IPS-11a (cell line): Measurements from ENCODE around the gene MYH6.
"Not testable (repeated sequence)": the region's sequence is repeated elsewhere in the genome, so short reads cannot be mapped to it uniquely, and the experiment has no call there.

Experiments
- H3K4me3 ChIP-seq: one replicate; pipeline ENCODE4 v1.5.1; 2013; ENCODE audit warnings: low read depth, low read length, control low read depth

Gene MYH6

DNA sequence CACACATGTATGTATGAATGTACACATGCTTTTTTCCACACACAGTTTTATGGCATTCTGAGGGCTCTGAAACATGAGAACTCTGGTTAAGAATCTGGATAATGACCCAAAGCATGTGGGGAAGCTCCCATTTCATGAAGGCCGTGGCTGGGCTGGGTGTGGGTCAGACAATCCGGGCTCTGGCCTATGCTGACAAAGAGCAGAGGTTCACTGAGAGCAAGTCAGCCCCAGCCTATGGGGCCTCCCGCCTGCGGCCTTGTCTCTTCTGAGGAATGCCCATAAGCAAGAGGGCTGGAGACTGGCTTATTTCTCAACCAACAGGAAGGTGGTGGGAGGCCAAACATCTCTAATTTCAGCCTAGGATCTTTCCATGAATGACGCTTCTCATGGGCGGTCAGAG lies 8.5 kb downstream of the MYH6 start:
- H3K4me3 ChIP-seq: no peak overlapping the region

DNA sequence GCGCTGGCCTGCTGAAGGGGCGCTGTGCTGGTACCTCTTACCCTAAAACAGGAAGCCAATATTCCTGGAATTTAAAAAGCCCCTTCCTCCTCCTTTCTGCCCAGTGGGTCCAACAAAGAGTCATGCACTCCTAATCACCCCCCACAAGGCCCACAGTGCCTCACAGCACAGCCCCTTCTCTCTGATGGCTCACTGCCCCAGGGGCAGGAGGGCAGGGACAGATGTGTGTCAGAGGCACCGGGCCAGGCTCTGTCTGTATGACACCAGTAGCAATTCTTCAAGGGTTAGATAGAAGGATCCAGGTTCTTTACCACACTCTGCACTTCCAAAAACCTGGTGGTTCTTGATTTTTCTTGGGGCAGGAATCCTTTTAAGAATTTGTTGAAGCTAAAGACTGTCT lies 8.9 kb downstream of the MYH6 start:
- no peak overlapping the region for H3K4me3 ChIP-seq

DNA sequence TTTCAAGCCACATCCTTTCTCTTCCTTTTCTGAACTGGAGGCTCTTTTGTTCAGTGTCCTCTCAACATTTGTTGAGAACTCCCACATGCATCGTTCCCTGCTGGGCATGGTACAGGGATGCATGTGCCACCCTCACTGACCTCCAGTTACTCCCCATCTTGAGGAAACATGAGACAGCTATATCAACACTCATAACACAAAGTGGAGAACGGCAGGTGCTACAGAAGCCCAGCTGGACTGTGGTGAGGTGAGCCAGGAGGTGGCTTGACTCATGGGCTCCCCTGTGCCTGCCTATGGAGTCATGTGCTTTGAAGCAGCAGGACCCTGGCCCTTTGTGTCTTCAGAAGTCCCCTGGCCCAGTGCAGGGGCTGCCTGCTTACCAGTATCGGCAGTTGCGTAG lies 9.7 kb downstream of the MYH6 start:
- H3K4me3 ChIP-seq: no peak overlapping the region

DNA sequence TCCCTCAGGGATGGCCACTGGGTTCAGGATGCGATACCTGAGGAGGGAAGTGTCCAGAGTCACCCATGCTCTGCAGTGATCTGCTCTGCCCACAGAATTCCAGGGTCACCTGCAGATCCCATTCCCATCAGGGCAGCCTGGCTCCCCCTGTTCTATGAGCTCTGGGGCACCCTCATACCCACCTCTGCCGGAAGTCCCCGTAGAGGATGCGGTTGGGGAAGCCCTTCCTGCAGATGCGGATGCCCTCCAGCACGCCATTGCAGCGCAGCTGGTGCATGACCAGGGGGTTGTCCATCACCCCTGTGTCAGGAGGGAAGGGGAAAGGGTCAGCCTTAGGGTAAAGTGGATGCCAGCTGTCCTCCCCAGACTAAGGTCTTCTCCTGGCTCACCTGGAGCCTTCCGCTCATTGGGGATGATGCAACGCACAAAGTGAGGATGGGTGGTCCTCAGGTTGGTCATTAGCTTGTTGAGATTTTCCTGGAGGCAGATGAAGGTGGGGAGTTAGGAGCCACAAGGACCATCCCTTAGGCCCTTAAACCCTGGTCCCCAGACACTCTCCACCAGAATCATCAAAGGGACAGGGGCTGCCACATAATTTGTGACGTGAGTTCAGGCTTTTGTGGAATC lies 11.2 kb downstream of the MYH6 start:
- no peak overlapping the region for H3K4me3 ChIP-seq

DNA sequence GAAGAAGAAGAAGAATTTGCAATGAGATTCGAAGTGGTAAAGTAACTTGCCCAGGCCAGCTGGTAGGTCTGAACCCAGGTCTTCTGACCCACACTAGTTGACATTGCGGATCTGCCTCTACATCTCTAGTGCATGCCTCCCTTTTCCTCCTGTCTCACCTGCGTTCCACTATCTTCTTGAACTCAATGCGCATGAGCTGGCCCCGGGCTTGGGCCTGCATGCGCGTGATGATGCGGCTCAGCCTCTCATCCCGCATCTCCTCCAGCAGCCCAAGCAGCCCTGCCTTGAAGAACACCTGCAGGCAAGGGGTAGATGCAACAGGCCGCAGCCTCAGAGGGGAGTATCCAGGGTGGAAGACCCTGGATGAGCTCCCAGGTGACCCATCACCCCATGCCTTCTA lies 11.9 kb downstream of the MYH6 start:
- no peak overlapping the region for H3K4me3 ChIP-seq

DNA sequence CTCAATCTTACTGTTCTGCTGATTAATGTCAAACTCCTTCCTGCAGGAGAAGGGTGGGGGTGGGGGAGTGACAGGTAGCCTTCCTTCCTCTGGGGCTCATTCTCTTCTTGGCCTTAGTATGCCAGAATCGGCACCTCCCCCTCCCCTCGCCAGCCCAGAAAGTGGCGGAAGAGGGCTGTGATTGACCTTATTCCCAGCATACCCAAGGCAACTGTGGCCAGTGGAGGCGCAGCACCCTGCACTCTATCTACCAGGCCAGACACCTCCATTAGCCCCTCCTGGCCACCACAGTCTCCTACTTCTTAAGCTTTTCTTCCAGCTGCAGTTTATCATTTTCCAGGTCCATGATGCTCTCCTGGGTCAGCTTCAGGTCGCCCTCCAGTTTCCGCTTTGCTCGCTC lies 15.5 kb downstream of the MYH6 start:
- H3K4me3 ChIP-seq: no peak overlapping the region

DNA sequence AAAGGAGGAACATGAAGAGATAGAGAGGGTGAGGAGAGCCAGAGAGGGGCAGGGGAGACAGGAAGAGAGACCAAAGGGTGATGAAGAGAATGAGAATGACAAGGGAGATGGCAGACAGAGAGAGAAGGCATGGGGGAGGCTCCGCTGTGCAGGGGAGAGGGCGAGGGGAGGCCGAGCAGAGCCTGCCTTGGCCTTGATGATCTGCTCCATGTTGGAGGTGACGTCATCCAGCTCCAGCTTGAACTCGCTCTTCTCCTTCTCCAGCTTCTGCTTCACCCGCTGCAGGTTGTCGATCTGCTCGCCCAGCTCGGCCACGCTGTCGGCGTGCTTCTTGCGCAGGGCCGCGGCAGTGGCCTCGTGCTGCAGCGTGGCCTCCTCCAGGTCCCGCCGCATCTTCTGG lies 18.2 kb downstream of the MYH6 start:
- not testable (repeated sequence) for H3K4me3 ChIP-seq

DNA sequence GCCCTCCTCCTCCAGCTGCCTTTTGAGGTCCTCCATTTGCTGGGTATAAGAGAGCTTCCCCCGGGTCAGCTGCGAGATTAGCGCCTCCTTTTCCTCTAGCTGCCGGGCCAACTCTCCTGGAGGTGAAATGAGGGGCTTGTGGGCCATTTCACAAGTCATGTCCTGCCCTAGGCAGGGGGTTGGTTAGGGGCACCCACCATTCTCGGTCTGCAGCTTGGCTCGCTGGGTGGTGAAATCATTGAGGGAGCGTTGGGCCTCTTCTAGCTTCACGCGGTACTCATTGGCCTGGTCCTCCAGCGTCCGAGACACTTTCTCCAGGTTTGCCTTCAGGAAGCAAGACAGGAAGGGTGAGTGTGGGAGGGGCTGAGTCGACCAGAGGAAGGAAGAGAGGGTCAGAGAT lies 18.7 kb downstream of the MYH6 start:
- H3K4me3 ChIP-seq: no peak overlapping the region

DNA sequence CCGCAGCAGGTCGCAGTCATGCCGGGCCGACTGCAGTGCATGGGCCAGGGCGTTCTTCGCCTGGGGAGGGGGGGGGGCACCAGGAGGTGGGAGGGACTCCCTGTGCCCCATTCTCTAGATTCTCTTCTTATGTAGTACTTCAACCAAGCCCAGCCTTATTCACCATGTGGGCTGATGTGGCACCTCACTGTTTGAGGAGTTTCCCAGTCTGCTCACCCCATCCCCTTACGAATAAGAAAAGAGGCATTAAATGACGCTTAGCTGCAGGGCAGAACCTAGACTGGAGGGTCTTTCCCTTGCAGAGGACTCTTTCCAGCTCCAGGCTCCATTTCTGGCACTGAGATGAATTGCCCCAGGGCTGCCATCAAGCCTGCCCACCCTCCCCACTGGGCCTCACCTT lies 19.1 kb downstream of the MYH6 start:
- H3K4me3 ChIP-seq: no peak overlapping the region

DNA sequence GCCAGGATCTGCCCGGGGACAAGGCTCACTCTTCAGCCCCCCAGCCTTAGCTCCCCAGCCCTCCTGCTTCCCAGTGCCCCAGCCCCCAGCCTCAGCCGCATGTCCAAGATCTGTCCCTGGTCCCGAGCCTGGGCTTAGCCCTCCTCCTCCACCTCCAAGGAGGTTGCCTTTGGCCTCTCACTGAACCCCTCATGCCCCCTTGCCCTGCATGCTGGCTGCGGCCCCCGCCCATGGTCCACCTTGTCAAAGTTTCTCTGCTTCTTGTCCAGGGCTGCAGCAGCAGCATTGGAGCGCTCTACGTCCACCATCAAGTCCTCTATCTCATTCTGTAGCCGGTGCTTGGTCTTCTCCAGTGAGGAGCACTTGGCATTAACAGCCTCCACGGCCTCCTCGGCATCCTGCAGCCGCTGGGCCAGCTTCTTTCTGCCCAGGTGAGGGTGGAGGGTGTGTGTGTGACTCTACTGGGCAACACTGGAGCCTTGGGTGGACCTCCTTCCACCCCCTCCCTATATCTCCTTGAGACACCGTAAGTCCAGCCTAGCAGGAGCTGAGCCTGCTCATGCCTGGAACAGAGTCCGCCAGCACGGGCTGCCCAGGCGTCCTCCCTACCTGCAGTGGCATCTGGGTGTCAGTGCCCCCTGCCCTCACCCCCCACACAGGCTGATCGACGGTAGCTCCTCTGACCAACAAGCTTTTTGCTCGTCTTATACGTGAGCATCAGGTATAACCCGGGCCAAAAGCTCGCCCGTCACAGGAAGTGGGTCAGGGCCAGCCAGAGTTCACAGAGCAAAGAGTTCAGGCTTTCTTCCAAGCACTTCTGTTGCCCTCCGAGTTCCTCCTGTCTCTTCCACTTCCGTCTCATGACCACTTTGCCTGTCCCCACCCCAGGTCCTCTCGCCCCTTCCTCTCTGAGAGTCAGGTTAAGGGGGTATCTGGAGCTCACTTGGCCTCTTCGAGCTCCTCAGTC lies 19.9 kb downstream of the MYH6 start:
- no peak overlapping the region for H3K4me3 ChIP-seq

DNA sequence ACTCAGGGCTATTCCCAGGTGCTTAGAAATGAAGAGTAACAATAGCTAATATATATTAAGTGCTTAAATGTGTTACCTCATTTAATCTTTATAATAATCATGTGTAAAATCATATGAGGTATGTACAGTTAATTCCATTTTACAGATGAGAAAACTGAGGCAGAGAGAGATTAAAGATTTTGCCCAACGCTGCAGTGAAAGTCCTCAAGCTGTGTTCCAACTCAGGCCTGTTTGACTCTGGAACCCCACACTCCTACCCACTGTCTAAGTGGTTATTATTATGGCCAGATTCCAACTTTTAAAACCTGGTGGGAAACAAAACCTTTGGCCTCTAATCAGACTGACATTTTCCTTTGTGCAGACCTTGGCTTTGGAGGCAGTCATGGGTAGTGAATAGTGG lies 21.1 kb downstream of the MYH6 start:
- H3K4me3 ChIP-seq: no peak overlapping the region

DNA sequence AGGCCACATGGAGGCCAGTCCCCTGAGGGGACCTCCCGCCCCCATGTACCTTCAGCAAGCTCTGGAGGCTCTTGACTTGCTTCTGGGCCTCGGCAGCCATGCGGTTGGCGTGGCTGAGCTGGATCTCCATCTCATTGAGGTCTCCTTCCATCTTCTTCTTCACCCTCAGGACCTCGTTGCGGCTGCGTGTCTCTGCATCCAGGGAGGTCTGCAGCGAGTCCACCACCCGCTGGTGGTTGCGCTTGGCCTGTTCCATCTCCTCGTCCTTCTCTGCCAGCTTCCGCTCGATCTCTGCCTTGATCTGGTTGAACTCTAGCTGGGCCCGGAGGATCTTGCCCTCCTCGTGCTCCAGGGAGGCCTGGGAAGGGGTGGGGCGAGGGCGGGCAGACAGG lies 21.8 kb downstream of the MYH6 start:
- H3K4me3 ChIP-seq: not testable (repeated sequence)

DNA sequence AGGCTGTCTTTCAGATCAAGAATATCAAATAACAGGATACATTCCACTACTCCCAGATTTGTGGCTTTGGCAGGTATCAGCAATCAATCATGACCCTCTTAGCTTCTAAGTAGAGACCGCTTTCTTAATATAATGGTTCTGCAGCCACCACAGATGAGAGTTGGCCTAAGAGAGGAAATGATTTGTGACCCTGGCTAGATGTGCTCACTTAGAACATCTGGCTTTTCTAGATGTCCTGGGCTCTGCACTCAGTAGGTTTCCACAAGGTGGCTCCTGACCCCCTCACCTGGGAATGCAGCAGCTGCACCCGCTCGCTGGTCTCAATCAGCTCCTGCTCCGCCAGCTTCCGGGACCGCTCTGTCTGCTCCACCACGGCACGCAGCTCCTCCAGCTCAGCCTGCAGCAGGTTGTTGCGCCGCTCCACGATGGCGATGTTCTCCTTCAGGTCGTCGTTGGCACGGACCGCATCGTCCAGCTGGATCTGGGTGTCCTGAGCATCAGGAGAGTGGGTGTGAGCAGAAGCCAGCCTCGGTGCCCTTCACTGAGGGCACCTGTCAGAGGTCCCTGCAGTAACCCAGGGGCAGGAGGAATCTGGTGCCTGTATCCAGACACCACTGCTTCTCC lies 22.3 kb downstream of the MYH6 start:
- H3K4me3 ChIP-seq: no peak overlapping the region

DNA sequence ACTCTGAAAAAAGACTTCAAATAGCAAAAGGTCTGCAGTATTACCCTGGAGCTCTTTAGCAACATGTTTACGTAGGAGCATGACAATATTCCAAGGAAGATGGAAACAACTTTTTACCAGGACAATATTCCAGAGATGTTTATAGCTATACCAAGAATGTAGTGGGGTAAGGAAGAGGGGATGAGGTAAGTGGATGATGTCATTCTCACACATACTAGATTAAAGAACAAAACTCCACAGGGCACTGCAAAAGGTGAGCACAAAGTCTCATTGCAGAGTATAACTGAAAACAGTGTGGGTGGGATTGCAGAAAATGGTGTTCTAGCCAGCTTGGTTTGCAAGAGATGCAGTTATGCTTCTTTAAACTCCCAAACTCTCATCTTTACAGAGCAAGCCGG lies 22.8 kb downstream of the MYH6 start:
- no peak overlapping the region for H3K4me3 ChIP-seq

DNA sequence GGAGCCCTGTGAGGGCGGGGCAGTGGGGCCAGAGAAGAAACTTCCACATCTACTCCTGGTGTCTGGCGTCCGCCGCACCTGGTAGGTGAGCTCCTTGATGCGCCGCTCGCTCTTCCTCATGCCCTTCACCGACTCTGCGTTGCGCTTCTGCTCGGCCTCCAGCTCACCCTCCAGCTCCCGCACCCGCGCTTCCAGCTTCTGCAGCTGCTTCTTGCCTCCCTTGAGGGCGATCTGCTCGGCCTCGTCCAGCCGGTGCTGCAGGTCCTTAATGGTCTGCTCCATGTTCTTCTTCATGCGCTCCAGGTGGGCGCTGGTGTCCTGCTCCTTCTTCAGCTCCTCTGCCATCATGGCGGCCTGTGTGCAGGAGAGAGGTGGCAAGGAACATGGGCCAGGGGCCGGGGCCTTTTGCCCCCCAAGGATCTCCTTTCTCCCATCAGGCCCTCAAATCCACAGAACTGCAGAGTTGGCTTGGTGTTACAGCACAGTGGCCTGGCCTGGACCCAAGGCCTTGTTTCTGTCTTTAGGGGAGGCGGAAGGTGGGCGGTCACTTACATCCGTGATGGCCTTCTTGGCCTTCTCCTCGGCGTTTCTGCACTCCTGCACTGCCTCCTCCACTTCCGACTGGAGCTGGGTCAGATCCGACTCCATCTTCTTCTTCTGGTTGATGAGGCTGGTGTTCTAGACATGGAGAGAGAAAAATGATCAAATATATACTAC lies 23.6 kb downstream of the MYH6 start:
- no peak overlapping the region for H3K4me3 ChIP-seq

DNA sequence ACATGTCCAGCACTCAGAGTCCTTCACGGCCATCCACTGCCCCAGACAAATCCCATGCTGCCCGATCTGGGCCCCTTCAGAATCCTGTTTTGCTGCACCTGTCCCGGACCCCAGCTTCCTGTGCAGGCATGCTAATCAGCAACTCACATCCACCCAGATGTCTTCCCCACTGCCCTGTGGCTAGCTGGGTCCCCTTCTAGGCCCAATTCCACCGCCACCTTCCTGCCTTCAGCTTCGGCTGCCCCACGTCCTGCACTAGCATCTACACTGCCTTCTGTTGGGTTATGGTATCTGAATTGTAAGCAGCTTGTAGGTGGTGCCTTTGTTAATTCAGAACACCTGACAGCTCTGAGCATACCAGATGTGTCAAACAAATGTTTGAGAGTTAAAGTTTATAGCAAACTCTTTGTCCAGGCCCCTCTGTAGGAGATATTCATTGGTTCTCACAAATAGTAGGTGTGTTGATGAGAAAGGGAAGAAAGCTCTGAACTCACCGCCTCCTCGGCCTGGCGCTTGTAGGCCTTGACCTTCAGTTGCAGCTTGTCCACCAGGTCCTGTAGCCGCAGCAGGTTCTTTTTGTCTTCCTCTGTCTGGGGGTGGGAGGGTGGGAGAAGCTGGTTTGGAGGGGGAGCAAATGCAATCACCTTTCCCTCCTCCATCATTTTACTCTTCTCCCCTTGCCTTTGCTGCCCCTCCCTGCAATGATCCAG lies 25.2 kb downstream of the MYH6 start:
- no peak overlapping the region for H3K4me3 ChIP-seq

DNA sequence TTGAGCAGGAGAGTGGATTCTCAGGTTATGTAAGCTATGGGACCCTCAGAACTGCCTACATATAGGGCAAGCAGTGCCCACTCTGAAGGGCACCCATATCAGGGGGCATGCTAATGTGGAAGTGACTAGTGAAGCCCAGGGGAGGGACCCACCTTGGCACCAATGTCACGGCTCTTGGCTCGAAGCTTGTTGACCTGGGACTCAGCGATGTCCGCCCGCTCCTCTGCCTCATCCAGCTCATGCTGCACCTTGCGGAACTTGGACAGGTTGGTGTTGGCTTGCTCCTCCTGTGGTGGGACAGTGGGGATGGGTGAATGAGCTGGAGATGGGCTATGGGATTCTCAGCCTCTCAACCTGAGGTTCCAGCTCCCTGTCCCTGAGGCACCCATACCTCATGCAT lies 25.8 kb downstream of the MYH6 start:
- no peak overlapping the region for H3K4me3 ChIP-seq

DNA sequence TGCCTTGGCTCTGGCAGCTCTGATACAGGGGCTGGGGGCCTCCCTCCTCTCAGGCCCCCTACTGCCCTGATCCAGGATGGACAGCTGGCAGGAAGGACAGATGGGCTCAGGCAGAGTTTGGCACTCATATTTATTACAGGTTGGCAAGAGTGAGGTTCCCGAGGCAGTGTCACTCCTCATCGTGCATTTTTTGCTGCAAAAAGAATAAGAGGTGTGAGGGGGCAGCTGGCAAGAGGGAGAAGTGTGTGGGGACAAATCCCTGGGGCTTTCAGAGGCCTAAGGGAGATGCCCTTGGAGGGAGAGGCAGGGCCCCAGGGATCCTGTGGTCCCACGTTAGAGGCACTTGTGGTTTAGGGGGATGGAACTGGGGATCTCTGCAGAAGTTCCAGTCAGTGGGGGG lies 26.2 kb downstream of the MYH6 start:
- H3K4me3 ChIP-seq: no peak overlapping the region

DNA sequence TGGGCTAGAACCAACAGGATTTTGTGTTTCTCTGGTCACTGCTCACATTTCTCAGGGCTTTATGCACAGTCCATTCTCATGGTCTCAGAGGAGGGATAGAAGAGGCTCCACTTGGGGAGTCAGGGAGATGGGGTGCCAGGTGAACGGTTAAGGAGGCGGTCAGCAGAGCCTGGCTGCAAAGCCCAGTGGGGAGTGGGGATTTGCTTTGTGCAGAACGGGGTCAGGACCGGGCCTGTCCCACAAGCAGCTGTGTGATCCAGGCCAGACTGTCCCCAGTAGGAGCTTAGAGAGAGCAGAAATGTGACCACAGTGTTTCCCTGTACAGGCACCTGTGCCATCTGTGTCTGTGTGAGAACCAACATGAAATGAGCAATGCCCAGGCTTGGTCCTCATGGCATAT lies 27.1 kb downstream of the MYH6 start:
- H3K4me3 ChIP-seq: no peak overlapping the region

DNA sequence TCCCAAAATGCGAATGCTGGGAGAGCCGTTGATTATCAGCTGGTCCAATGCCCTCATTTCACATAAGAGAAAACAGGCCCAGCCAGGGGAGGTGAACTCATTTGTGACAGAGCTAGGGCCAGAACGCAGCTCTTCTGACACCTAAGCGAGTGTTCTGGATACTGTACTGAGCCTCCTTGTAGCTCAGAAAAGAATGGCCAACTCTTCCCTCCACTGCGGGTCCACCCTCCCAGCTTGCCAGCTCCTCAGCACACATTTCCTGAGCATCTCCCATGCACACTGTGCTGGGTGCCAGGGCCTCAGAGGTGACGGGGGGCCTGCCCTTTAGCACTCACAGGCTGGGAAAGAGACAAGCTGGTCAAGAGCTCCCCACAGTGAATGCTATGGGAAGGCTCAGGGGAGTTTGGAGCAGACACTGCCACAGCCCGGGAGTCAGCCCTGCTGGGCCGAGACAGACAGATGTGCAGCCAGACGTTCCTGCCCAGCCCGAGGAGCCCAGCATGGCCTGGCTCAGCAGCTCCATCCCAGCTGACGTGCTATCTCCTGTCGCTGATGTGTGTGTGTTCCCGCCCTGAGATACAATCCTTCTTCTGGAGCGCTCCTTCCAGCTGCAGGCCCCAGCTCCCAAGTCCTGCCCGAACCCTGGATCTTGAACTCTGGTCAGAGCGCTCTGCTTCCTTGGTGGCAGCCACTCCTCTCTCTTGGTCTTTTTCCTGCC lies 27.7 kb downstream of the MYH6 start:
- H3K4me3 ChIP-seq: no peak overlapping the region
